ENCODE data around the gene KRT76. TPM values are rescaled to one million over a fixed set of nuclear protein-coding genes. Genes with fewer than 3 reads are reported as not detected.

Gene KRT76
- total RNA-seq, 1 experiment from 2014 or later, result not detected

- Histone ChIP-seq H3K4me3 (replicated peaks in 1 of 2; ENCODE audit: low read depth in 1 of 2, low read length in 2 of 2) (no peak overlapping the region), H3K27ac (ENCODE audit: low read depth, low read length) (no peak overlapping the region), H3K9me2 (ENCODE audit: insufficient read depth) (no peaks in the 10 kb centered on the region), H3K36me3 (ENCODE audit: control insufficient read depth in 1 of 2, insufficient read depth in 2 of 2, low read length in 2 of 2) (no peaks in the 10 kb centered on the region), H3K9me3 (ENCODE audit: control insufficient read depth in 1 of 2, insufficient read depth in 1 of 2, low read depth in 1 of 2, low read length in 2 of 2) (no peaks in the 10 kb centered on the region), H3K9ac (ENCODE audit: low read length) (no peak overlapping the region), H3K79me2 (ENCODE audit: insufficient read depth, low read length) (no peaks in the 10 kb centered on the region), H4K20me1 (ENCODE audit: insufficient read depth) (no peaks in the 10 kb centered on the region), H3K4me1 (ENCODE audit: control insufficient read depth in 1 of 2, insufficient read depth in 2 of 2, low read length in 2 of 2) (no peaks in the 10 kb centered on the region), H3K27me3 (ENCODE audit: insufficient read depth, low read length) (peaks cover 60% of the 10 kb centered on the region), H3K4me2 (ENCODE audit: low read length) (no peak overlapping the region), H2AFZ (ENCODE audit: low read depth, low read length, poor library complexity, severe bottlenecking) (no peak overlapping the region)
- BruUV-seq (replicated peaks), result no TSS peak
- no peak for DNase-seq (ENCODE audit: low read depth, low spot score)
- CTCF ChIA-PET, result no interaction called here
- POLR2A ChIA-PET, result no interaction called here
- intact Hi-C loops (cut with micrococcal nuclease), result no loop called here
- RAD21 ChIA-PET (ENCODE audit: low non-redundant PET in 1 of 2, low total read pairs in 2 of 2, uncharacterized antibody in 2 of 2, unreplicated experiment in 2 of 2), result no interaction called here
- TF ChIP-seq, protein P1, sequence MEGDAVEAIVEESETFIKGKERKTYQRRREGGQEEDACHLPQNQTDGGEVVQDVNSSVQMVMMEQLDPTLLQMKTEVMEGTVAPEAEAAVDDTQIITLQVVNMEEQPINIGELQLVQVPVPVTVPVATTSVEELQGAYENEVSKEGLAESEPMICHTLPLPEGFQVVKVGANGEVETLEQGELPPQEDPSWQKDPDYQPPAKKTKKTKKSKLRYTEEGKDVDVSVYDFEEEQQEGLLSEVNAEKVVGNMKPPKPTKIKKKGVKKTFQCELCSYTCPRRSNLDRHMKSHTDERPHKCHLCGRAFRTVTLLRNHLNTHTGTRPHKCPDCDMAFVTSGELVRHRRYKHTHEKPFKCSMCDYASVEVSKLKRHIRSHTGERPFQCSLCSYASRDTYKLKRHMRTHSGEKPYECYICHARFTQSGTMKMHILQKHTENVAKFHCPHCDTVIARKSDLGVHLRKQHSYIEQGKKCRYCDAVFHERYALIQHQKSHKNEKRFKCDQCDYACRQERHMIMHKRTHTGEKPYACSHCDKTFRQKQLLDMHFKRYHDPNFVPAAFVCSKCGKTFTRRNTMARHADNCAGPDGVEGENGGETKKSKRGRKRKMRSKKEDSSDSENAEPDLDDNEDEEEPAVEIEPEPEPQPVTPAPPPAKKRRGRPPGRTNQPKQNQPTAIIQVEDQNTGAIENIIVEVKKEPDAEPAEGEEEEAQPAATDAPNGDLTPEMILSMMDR (IDR thresholded peaks at IDR 0.05 in 2 of 3, conservative IDR thresholded peaks at IDR 0.05 in 1 of 3; ENCODE audit: borderline replicate concordance in 1 of 3, insufficient read depth in 1 of 3, low read depth in 2 of 3, low read length in 2 of 3), result no peak
- TF ChIP-seq RAD21 (IDR thresholded peaks at IDR 0.05; ENCODE audit: low read depth), result no peak
- TF ChIP-seq YY1 (IDR thresholded peaks at IDR 0.05; ENCODE audit: extremely low read depth, insufficient replicate concordance, low read depth, low read length), result no peak
- no peak for TF ChIP-seq CBX3 (IDR thresholded peaks at IDR 0.05; ENCODE audit: low read depth)
- no peak for ATAC-seq
Measured at GRCh38 chr12:52735816-52736632, 41.1 kb downstream of the KRT76 start.

- Histone ChIP-seq H3K9me3 (ENCODE audit: control insufficient read depth in 1 of 2, insufficient read depth in 1 of 2, low read depth in 1 of 2, low read length in 2 of 2) (no peaks in the 10 kb centered on the region), H3K27ac (ENCODE audit: low read depth, low read length) (no peak overlapping the region), H3K4me1 (ENCODE audit: control insufficient read depth in 1 of 2, insufficient read depth in 2 of 2, low read length in 2 of 2) (no peaks in the 10 kb centered on the region), H3K4me3 (replicated peaks in 1 of 2; ENCODE audit: low read depth in 1 of 2, low read length in 2 of 2) (no peak overlapping the region), H4K20me1 (ENCODE audit: insufficient read depth) (no peaks in the 10 kb centered on the region), H3K9me2 (ENCODE audit: insufficient read depth) (no peaks in the 10 kb centered on the region), H3K79me2 (ENCODE audit: insufficient read depth, low read length) (no peaks in the 10 kb centered on the region), H2AFZ (ENCODE audit: low read depth, low read length, poor library complexity, severe bottlenecking) (no peak overlapping the region), H3K27me3 (ENCODE audit: insufficient read depth, low read length) (peaks cover 66% of the 10 kb centered on the region), H3K36me3 (ENCODE audit: control insufficient read depth in 1 of 2, insufficient read depth in 2 of 2, low read length in 2 of 2) (no peaks in the 10 kb centered on the region), H3K4me2 (ENCODE audit: low read length) (no peak overlapping the region), H3K9ac (ENCODE audit: low read length) (no peak overlapping the region)
- intact Hi-C loops (cut with micrococcal nuclease), result no loop called here
- ChIA-PET CTCF (no interaction called here), POLR2A (no interaction called here), RAD21 (ENCODE audit: low non-redundant PET in 1 of 2, low total read pairs in 2 of 2, uncharacterized antibody in 2 of 2, unreplicated experiment in 2 of 2) (no interaction called here)
- DNase-seq (ENCODE audit: low read depth, low spot score) (no peak), ATAC-seq (no peak)
- BruUV-seq (replicated peaks), result no TSS peak
- no peak for TF ChIP-seq EZH2phosphoT487 (IDR thresholded peaks at IDR 0.05; ENCODE audit: borderline replicate concordance)
- TF ChIP-seq REST (IDR thresholded peaks at IDR 0.05; ENCODE audit: low read depth), result no peak
Measured at GRCh38 chr12:52735106-52735505, 42.0 kb downstream of the KRT76 start.
